ENCODE results near the gene SMIM3.
"Not testable (repeated sequence)": the region's sequence is repeated elsewhere in the genome, so short reads cannot be mapped to it uniquely, and the experiment has no call there.

The SMIM3 gene

GRCh38 chr5:150778517-150779396, at the start of gene SMIM3:
TSS of gene SMIM3 (plus strand) at chr5:150778757. CDS start at chr5:150795441, 16,684 bp downstream.
- peak; percentile 67 to 72 for DNase-seq

- DNase-seq, result no peak
These were observed 48.7 kb upstream of the SMIM3 start for GRCh38 chr5:150729859-150730258.

- DNase-seq, result no peak
These were observed 46.8 kb upstream of the SMIM3 start for GRCh38 chr5:150731669-150732242.

GRCh38 chr5:150734579-150735384, 43.8 kb upstream of the SMIM3 start:
- no peak for DNase-seq

- DNase-seq, result no peak
These were observed 39.7 kb upstream of the SMIM3 start for GRCh38 chr5:150738862-150739261.

- no peak for DNase-seq
These were observed 37.6 kb upstream of the SMIM3 start for GRCh38 chr5:150740992-150741391.

- DNase-seq, result not testable (repeated sequence)
These were observed 36.0 kb upstream of the SMIM3 start for GRCh38 chr5:150742455-150743141.

- DNase-seq, result not testable (repeated sequence)
These were observed 35.4 kb upstream of the SMIM3 start for GRCh38 chr5:150743142-150743488.

- no peak for DNase-seq
These were observed 28.1 kb upstream of the SMIM3 start for GRCh38 chr5:150750469-150750868.

GRCh38 chr5:150751096-150751891, 27.3 kb upstream of the SMIM3 start:
- no peak for DNase-seq

- no peak for DNase-seq
These were observed 25.1 kb upstream of the SMIM3 start for GRCh38 chr5:150753463-150753862.

- DNase-seq, result no peak
These were observed 24.7 kb upstream of the SMIM3 start for GRCh38 chr5:150753863-150754262.

GRCh38 chr5:150757087-150757649, 21.4 kb upstream of the SMIM3 start:
- no peak for DNase-seq

GRCh38 chr5:150758203-150758530, 20.4 kb upstream of the SMIM3 start:
- DNase-seq, result no peak

- DNase-seq, result peak; percentile 89 to 92
These were observed 19.8 kb upstream of the SMIM3 start, which contains the start of gene DCTN4 for GRCh38 chr5:150758531-150759333. TSS of gene DCTN4 (minus strand) at chr5:150759017. CDS start at chr5:150758993, 24 bp downstream.

- DNase-seq, result no peak
These were observed 19.3 kb upstream of the SMIM3 start for GRCh38 chr5:150759334-150759583.

GRCh38 chr5:150762211-150762610, 16.3 kb upstream of the SMIM3 start:
- no peak for DNase-seq

- DNase-seq, result no peak
These were observed 15.4 kb upstream of the SMIM3 start for GRCh38 chr5:150763023-150763769.

- DNase-seq, result no peak
These were observed 14.0 kb upstream of the SMIM3 start for GRCh38 chr5:150764530-150764929.

GRCh38 chr5:150765011-150765798, 13.4 kb upstream of the SMIM3 start:
- no peak for DNase-seq

Data from stimulated activated CD4-positive, alpha-beta T cell treated with anti-CD3 and anti-CD28 coated beads, Interleukin-4, amount 100 ng/mL, for 4 hours (primary cell).